Measurements from ENCODE around the gene LRRC56. TPM values are rescaled to one million over a fixed set of nuclear protein-coding genes. Genes with fewer than 3 reads are reported as not detected.

The LRRC56 gene
- total and polyA plus RNA-seq, 9 of the 15 experiments (the other 6 are each of a cell fraction or from before 2014, with no cell fraction given), result 0.03 to 4.5 (median 1.0) TPM; not detected in 1

DNA sequence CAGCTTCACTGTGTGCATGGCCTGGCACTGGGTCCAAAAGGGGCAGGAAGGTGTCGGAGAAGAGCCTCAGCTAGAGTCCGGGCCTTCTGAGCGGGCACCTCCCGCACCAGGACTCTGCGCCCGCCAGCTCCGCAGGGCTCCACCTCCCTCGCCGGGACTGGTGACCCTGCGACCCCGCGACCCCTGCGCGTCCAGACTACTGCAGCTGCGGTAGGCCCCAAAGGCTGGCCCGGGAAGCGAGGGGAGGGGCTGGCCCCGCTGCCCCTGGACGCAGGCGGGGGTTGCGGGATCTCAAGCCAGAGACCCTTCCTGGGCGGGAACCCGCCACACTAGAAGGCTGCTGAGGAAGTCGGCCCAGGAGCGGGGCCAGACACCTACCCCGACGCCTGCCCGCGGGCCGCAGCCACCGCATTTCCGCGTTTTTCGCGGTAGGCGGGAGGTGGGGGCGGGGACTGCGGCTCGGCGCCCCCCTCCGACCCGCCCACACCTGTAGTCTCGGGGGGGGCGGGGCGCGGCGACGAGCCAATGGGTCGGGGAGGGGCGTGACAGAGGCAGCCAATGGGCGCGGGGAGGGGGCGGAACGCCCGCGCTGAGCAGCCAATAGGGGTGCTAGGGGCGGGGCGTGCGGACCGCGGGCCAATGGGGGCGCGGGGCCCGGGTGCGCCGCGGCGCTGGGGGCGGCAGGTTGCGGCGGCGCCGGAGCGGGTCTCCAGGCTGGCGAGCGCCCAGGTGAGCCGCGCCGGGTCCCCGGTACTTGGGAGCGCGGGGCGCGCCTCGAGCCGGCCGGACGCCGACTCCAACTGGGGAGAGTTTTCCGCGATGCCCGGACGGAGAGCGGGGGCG is 23.2 kb downstream of the LRRC56 start, which contains the start of the genes LMNTD2 and RASSF7 (continued):
- TF ChIP-seq, protein P1, sequence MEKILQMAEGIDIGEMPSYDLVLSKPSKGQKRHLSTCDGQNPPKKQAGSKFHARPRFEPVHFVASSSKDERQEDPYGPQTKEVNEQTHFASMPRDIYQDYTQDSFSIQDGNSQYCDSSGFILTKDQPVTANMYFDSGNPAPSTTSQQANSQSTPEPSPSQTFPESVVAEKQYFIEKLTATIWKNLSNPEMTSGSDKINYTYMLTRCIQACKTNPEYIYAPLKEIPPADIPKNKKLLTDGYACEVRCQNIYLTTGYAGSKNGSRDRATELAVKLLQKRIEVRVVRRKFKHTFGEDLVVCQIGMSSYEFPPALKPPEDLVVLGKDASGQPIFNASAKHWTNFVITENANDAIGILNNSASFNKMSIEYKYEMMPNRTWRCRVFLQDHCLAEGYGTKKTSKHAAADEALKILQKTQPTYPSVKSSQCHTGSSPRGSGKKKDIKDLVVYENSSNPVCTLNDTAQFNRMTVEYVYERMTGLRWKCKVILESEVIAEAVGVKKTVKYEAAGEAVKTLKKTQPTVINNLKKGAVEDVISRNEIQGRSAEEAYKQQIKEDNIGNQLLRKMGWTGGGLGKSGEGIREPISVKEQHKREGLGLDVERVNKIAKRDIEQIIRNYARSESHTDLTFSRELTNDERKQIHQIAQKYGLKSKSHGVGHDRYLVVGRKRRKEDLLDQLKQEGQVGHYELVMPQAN (IDR thresholded peaks at IDR 0.05; ENCODE audit: borderline replicate concordance), result peak; percentile 66; the same call in 1 of the 2 replicates
- TF ChIP-seq NCOA1 (IDR thresholded peaks at IDR 0.05; ENCODE audit: low read depth) (no peak), ZNF431 (CRISPR knock-in tag; IDR thresholded peaks at IDR 0.05) (no peak), SAP30 (IDR thresholded peaks at IDR 0.05; ENCODE audit: borderline replicate concordance, insufficient read depth, low read depth, low read length, poor library complexity, severe bottlenecking) (no peak), CREB1 (IDR thresholded peaks at IDR 0.05) (no peak), CREB1 (CRISPR knock-in tag; IDR thresholded peaks at IDR 0.05) (peak; percentile 68; the same call in 1 of the 2 replicates), DIDO1 (tag; IDR thresholded peaks at IDR 0.05; ENCODE audit: low read depth) (no peak), XRCC5 (IDR thresholded peaks at IDR 0.05; ENCODE audit: low read depth, low read length) (no peak), CBFB (CRISPR knock-in tag; IDR thresholded peaks at IDR 0.05) (no peak; the same call in 1 of the 2 replicates), ZNF12 (CRISPR knock-in tag; IDR thresholded peaks at IDR 0.05) (no peak), HNRNPL (IDR thresholded peaks at IDR 0.05; ENCODE audit: low read depth, low read length) (no peak), TOE1 (IDR thresholded peaks at IDR 0.05; ENCODE audit: borderline replicate concordance) (no peak), TOE1 (CRISPR knock-in tag; IDR thresholded peaks at IDR 0.05; ENCODE audit: borderline replicate concordance, low read depth) (no peak), DMBX1 (CRISPR knock-in tag; IDR thresholded peaks at IDR 0.05; ENCODE audit: borderline replicate concordance) (0 out of 2 replicates have a peak, but pooled peaks have one; percentile 14), RAD21 (CRISPR knock-in tag; conservative IDR thresholded peaks at IDR 0.05 in 1 of 2, IDR thresholded peaks at IDR 0.05 in 1 of 2) (no peak), HNRNPK (IDR thresholded peaks at IDR 0.05; ENCODE audit: low read depth, low read length, poor library complexity, severe bottlenecking) (no peak), KLF6 (CRISPR knock-in tag; IDR thresholded peaks at IDR 0.05; ENCODE audit: borderline replicate concordance) (no peak; the same call in 1 of the 2 replicates), CTBP1 (IDR thresholded peaks at IDR 0.05; ENCODE audit: borderline replicate concordance) (no peak), ETS2 (tag; IDR thresholded peaks at IDR 0.05; ENCODE audit: borderline replicate concordance, poor library complexity, severe bottlenecking) (no peak)
- TF ChIP-seq, protein P2, sequence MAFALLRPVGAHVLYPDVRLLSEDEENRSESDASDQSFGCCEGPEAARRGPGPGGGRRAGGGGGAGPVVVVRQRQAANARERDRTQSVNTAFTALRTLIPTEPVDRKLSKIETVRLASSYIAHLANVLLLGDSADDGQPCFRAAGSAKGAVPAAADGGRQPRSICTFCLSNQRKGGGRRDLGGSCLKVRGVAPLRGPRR (CRISPR knock-in tag; IDR thresholded peaks at IDR 0.05), result no peak
- TF ChIP-seq, protein P3, sequence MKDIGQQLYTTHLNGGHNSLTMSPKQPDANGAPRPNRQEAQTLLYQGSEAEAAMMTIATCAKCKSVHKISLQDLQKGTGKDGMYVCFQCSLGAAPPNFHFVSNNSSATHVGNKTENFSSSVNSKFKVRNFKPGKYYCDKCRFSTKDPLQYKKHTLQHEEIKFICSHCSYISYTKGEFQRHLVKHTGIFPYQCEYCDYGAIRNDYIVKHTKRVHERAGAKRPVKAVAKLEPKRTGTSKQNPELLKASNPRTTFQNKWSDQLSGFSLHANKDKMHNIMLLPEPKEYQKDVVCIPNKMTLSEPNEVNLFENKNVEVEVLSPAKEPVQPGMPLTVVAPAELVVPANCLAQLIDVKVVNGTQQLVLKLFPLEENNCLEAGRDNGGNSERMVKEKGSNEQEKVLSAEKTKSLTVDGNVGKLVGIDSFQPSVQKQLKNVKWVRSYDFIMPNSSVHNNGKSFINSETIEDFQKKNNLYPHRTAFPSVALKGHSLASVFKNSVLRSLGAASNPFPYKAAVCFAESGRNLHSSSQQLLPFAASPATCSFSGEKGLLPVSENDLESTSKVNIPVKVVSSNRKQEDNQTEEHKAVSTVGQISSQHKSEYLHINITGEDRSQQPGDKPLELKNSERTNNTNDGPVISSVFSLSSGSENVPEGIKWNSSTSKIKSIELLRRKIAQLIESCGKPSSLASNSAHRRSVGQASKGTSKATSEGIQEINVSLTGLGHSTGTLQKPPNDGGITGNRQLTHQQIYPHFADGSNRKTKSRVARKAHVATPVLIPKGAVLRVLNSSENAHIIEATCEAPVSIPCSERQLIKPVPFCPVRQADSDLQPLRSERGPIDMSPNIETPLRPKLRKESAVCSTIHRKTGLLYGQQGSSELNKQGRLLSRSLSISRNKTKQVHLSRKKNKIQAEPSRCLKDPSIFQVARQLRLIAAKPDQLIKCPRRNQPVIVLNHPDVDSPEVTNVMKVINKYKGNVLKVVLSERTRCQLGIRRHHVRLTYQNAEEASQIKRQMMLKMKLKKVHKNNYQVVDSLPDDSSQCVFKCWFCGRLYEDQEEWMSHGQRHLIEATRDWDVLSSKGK (CRISPR knock-in tag; IDR thresholded peaks at IDR 0.05), result no peak
